HEK293T (cell line): ENCODE data around the gene NELFB.

Experiments
- BHLHE40 ChIP-seq: fragments of 450-650 bp; IDR thresholded peaks from 2 replicates; pipeline ENCODE4 v1.6.1; 2016; ENCODE audit warnings: mild to moderate bottlenecking, moderate library complexity, borderline replicate concordance
- CTBP1 ChIP-seq: fragments of 450-650 bp; IDR thresholded peaks from 2 replicates; pipeline ENCODE4 v1.6.1; 2016; ENCODE audit warnings: borderline replicate concordance
- ELF4 ChIP-seq: fragments of 450-650 bp; IDR thresholded peaks from 2 replicates; pipeline ENCODE4 v1.6.1; 2017; ENCODE audit warnings: antibody characterized with exemption
- FOXK2 ChIP-seq: fragments of 450-650 bp; IDR thresholded peaks from 2 replicates; pipeline ENCODE4 v1.6.1; 2016; ENCODE audit warnings: mild to moderate bottlenecking
- L3MBTL2 ChIP-seq: fragments of 450-650 bp; conservative IDR thresholded peaks from 2 replicates; pipeline ENCODE4 v1.6.1; 2016; ENCODE audit warnings: mild to moderate bottlenecking
- LEF1 ChIP-seq: fragments of 450-650 bp; IDR thresholded peaks from 2 replicates; pipeline ENCODE4 v1.6.1; 2017; ENCODE audit warnings: mild to moderate bottlenecking, borderline replicate concordance
- NFRKB ChIP-seq: fragments of 450-650 bp; IDR thresholded peaks from 2 replicates; pipeline ENCODE4 v1.6.1; 2016; ENCODE audit warnings: mild to moderate bottlenecking, moderate library complexity
- SP1 ChIP-seq: fragments of 450-650 bp; IDR thresholded peaks from 2 replicates; pipeline ENCODE4 v1.6.1; 2017
- SUZ12 ChIP-seq: fragments of 450-650 bp; IDR thresholded peaks from 2 replicates; pipeline ENCODE4 v1.6.1; 2016; ENCODE audit warnings: mild to moderate bottlenecking
- TARDBP ChIP-seq: fragments of 450-650 bp; IDR thresholded peaks from 2 replicates; pipeline ENCODE4 v1.6.1; 2016
- ZNF384 ChIP-seq: fragments of 450-650 bp; IDR thresholded peaks from 2 replicates; pipeline ENCODE4 v1.6.1; 2016
- TF ChIP-seq, protein P1 (sequence below): fragments of 450-650 bp; IDR thresholded peaks from 2 replicates; pipeline ENCODE4 v1.6.1; 2016

DNA sequence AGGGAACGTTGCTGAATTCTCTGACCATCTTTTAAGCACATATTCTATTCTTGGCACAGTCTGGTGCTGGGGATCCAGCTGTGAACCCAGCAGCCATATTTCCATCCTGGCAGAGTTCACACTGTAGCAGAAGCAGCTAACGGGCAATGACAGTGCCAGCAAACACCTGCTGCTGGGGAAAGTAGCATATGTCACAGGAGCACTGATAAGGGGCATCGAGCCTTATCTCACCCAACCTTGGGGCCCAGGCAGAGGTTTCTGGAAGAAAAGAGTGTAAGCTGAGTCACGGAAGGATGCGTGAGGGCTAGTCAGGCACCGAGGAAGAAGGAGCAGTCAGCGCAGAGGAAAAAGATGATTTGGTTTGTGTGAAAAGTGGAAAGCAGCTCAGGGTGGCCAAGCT lies 48.5 kb upstream of the NELFB start:
- TF ChIP-seq SP1 (no peak), BHLHE40 (no peak), TARDBP (no peak), LEF1 (no peak), NFRKB (no peak), L3MBTL2 (no peak), ELF4 (no peak), CTBP1 (no peak), SUZ12 (no peak), FOXK2 (no peak), ZNF384 (no peak)
- TF ChIP-seq, protein P1, sequence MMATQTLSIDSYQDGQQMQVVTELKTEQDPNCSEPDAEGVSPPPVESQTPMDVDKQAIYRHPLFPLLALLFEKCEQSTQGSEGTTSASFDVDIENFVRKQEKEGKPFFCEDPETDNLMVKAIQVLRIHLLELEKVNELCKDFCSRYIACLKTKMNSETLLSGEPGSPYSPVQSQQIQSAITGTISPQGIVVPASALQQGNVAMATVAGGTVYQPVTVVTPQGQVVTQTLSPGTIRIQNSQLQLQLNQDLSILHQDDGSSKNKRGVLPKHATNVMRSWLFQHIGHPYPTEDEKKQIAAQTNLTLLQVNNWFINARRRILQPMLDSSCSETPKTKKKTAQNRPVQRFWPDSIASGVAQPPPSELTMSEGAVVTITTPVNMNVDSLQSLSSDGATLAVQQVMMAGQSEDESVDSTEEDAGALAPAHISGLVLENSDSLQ = no peak
